ENCODE measurements around the gene FKBP7. TPM values are rescaled to one million over a fixed set of nuclear protein-coding genes. Genes with fewer than 3 reads are reported as not detected.

Gene FKBP7
- total and polyA plus RNA-seq, 2 of the 13 experiments (the other 11 are each of a cell fraction or from before 2014, with no cell fraction given) = 12.4 to 14.8 TPM

GRCh38 chr2:178478439-178479274, at the start of gene FKBP7 (continued):
- 0 out of 2 replicates have a peak, but pooled peaks have one; percentile 35 for TF ChIP-seq RERE (CRISPR knock-in tag; IDR thresholded peaks at IDR 0.05; ENCODE audit: low read depth)
- TF ChIP-seq RBAK (CRISPR knock-in tag; IDR thresholded peaks at IDR 0.05) = no peak
- TF ChIP-seq ZSCAN22 (CRISPR knock-in tag; IDR thresholded peaks at IDR 0.05) = no peak
- TF ChIP-seq ZNF781 (CRISPR knock-in tag; IDR thresholded peaks at IDR 0.05; ENCODE audit: borderline replicate concordance, not compliant biosample characterization) = peak; percentile 80
- TF ChIP-seq ZNF605 (CRISPR knock-in tag; IDR thresholded peaks at IDR 0.05) = peak; percentile 84; the same call in 1 of the 2 replicates
- TF ChIP-seq SPEN (CRISPR knock-in tag; IDR thresholded peaks at IDR 0.05; ENCODE audit: low read depth) = peak; percentile 51; the same call in 1 of the 2 replicates
- no peak for TF ChIP-seq HNF4A (CRISPR knock-in tag; IDR thresholded peaks at IDR 0.05)
- no peak for TF ChIP-seq PREB (CRISPR knock-in tag; IDR thresholded peaks at IDR 0.05)
- TF ChIP-seq PRDM15 (CRISPR knock-in tag; IDR thresholded peaks at IDR 0.05) = no peak
- no peak for TF ChIP-seq NPAS2 (CRISPR knock-in tag; IDR thresholded peaks at IDR 0.05; ENCODE audit: borderline replicate concordance)
- TF ChIP-seq ZNF275 (CRISPR knock-in tag; IDR thresholded peaks at IDR 0.05; ENCODE audit: borderline replicate concordance) = no peak
- no peak for TF ChIP-seq ZNF101 (CRISPR knock-in tag; IDR thresholded peaks at IDR 0.05; ENCODE audit: borderline replicate concordance, low read depth)
- TF ChIP-seq MAX (IDR thresholded peaks at IDR 0.05) = peak; percentile 93
- peak; percentile 19; the same call in 1 of the 2 replicates for TF ChIP-seq E2F1 (CRISPR knock-in tag; IDR thresholded peaks at IDR 0.05)
